ENCODE data around the gene RETREG3.

DNA sequence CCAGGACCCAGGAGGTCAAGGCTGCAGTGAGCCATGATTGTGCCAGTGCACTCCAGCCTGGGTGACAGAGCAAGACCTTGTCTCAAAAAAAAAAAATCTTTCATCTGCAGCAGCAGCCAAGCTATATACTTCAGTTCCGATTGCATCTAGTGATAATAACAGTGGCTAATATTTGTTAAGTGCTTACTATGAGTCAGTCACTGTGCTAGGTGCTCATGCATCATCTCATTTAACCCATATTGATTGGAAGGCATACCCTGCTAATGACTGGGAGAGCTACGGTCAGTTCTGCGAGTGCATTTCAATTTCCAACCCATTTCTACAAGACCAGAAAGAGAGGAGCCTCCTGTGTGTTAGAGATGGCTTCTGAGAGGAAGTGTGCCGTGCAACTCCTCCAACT is 42.2 kb upstream of the RETREG3 start:
- TF ChIP-seq CTCF (conservative IDR thresholded peaks at IDR 0.05; ENCODE audit: low read depth in 2 of 2) (no peak), EZH2phosphoT487 (IDR thresholded peaks at IDR 0.05; ENCODE audit: unreplicated experiment) (no peak), POLR2AphosphoS5 (IDR thresholded peaks at IDR 0.05; ENCODE audit: low read depth) (no peak), EZH2 (IDR thresholded peaks at IDR 0.05; ENCODE audit: low read depth, unreplicated experiment) (no peak), REST (IDR thresholded peaks at IDR 0.05; ENCODE audit: unreplicated experiment) (no peak), JUNB (IDR thresholded peaks at IDR 0.05; ENCODE audit: unreplicated experiment) (no peak), NANOG (IDR thresholded peaks at IDR 0.05; ENCODE audit: borderline replicate concordance) (no peak)
